Measurements from ENCODE around the gene MAGI2.

The MAGI2 gene

DNA sequence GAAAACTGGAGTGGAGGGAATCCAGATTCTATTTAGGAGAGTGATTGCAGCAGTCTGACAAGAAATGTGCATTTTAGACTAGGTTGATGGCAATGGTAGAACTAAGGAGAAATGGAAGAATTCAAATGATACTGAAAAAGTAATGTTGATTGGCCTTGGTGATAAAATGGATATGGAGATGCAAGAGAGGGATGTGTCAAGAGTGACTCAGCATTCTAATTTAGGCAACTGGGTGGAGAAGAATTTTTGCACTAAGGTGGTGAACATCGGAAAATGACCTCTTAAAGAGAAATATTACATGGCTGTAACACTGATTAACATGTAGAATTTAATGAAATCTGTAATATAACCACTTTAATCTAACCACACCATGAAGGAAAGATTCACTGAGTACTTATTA lies 848.3 kb downstream of the MAGI2 start:
- FAIRE-seq = no peak

GRCh38 chr7:78601728-78602127 lies 851.7 kb downstream of the MAGI2 start:
- FAIRE-seq = no peak

GRCh38 chr7:78594156-78594555 lies 859.3 kb downstream of the MAGI2 start:
- FAIRE-seq = no peak

- no peak for FAIRE-seq
Measured at GRCh38 chr7:78588393-78588792, 865.1 kb downstream of the MAGI2 start.

- FAIRE-seq = no peak
Measured at GRCh38 chr7:78587443-78588044, 865.9 kb downstream of the MAGI2 start.

GRCh38 chr7:78585980-78586379 lies 867.5 kb downstream of the MAGI2 start:
- no peak for FAIRE-seq

DNA sequence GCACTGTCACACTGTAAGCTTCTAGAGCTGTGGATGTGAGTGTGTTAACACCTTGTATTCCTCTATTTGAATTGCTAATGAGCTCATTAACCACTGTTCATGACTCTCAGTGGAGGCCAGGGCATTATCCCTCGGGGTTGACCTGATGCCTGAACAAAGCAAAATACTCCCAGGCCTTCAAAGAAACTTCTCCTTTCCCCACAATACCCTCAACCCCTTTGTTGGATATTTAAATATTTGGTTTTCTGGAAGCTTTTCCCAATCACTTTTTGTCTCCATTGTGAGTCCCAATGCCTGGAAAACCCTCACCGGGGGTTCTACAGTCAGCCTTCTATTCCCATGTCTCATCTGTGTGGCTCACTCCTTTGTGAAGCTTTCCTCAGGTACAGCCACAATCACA lies 874.8 kb downstream of the MAGI2 start:
- FAIRE-seq = no peak

DNA sequence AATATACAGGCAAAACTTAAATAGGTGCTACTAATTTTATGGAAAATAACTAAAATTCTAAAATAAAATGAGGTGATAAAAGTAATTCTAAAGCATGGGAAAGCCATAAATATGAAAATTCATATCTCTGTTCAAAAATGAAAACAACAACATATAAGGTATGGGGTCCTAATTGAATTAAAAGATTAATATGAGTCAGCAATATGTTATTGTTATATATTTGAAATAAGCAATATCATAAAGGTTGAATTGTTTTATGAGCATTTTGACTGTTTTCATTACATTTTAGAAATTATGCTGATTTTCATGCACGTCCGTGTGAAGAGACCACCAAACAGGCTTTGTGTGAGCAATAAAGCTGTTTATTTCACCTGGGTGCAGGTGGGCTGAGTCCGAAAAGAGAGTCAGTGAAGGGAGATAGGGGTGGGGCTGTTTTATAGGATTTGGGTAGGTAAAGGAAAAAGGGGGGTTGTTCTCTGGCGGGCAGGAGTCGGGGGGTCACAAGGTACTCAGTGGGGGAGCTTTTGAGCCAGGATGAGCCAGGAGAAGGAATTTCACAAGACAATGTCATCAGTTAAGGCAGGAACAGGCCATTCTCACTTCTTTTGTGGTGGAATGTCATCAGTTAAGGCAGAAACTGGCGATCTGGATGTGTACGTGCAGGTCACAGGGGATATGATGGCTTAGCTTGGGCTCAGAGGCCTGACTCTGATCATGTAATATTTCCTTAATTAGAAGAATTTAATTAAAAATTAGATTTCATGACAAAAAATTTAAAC lies 876.1 kb downstream of the MAGI2 start:
- peak; percentile 33 for FAIRE-seq

GRCh38 chr7:78576236-78576635 lies 877.2 kb downstream of the MAGI2 start:
- FAIRE-seq = no peak

- FAIRE-seq = no peak
Measured at GRCh38 chr7:78571292-78571691, 882.2 kb downstream of the MAGI2 start.

DNA sequence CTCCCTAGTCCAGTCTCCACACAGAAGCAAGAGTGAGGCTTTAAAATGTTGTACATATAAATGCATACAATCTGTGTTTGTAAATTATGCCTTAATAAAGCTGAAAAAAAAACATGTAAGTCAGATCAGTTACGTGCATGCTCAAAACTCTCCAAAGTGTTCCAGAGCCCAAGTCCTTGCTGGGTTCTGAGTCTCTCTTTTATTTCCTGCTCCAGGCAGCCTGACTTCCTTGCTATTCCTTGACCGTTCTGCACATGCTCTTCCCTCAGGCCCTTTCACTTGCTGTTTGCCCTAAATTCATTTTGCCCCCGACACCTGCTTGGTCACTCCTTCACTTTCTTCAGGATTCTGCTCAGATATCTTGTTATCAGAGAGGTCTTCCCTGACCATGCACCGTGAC lies 884.8 kb downstream of the MAGI2 start:
- no peak for FAIRE-seq

DNA sequence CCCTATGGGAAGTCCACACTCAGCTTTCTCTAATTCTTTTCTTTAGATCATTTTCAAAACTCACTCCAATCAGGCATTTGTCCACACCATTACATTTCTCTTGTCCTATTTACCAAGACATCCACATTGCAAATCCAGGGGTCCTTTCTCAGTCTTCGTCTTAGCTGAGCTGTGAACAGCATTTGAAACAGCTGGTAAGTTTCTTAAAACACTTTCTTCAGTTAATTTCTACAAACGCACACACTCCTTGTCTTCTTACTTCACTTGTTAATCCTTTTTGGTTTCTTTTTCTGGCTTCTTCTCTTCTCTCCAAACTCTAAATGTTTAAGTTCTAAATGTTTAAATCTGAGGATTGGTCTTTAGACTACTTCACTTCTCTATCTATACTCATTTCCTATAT lies 885.6 kb downstream of the MAGI2 start:
- no peak for FAIRE-seq

- FAIRE-seq = no peak
Measured at GRCh38 chr7:78565784-78566183, 887.7 kb downstream of the MAGI2 start.

- no peak for FAIRE-seq
Measured at GRCh38 chr7:78563191-78563590, 890.3 kb downstream of the MAGI2 start.

DNA sequence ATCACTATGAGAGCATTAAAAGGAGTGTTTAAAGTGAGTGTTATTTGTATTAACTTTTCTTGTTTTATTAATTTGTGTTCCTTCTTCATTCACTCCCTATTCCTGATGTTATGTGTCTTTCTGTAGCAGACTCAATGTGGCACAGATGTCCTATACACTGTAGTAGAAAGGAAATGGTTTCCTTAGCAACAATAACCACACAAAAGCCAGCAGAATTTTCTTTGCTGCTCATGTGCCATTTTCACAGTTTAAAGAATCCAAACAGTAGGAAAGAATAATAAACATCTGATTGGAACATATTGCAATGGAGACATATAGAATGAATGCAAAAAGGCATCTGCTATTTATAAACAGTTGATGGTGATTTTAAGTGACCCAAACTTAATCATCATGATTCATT lies 891.3 kb downstream of the MAGI2 start:
- FAIRE-seq = no peak

GRCh38 chr7:78558566-78558965 lies 894.9 kb downstream of the MAGI2 start:
- FAIRE-seq = no peak

GRCh38 chr7:78543976-78544375 lies 909.5 kb downstream of the MAGI2 start:
- FAIRE-seq = no peak

DNA sequence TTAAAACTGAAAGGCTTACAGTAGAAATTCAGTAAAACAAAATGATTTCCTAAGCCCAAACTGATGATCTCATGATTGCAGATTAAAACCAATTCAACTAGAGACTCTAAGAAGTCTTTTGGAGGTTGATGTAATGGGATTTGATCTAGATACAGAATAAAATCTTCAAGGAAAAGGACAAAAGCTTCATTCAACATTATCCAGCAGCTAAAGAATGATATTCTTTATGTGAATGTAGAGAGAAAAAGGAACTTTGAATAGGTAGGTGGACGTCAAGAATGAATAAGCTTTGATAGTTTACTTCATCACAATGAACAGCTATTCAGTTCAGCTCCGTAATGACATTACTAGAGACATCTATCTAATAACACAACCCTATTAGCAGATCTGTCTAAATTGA lies 910.5 kb downstream of the MAGI2 start:
- no peak for FAIRE-seq

GRCh38 chr7:78542541-78542940 lies 910.9 kb downstream of the MAGI2 start:
- no peak for FAIRE-seq

GRCh38 chr7:78539825-78540224 lies 913.6 kb downstream of the MAGI2 start:
- no peak for FAIRE-seq

- no peak for FAIRE-seq
Measured at GRCh38 chr7:78535655-78536054, 917.8 kb downstream of the MAGI2 start.

DNA sequence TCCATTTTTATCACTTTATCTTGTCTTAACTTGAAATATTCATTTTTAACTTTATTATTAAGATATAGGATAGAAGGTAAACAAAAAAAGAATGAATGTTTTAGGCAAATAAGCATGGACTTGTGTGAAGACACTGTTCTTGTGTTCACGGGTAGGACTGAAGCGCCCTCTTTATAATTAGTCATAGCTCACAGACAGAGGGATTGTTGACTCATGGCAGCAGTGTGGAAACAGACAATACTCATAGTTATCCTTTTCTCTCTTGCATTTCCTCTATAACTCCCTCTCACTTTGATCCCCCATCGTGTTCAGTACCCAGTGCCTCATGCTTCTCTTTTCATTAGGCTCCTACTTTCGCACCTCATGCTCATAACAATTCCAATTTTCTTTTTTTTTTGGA lies 923.1 kb downstream of the MAGI2 start:
- no peak for FAIRE-seq

- no peak for FAIRE-seq
Measured at GRCh38 chr7:78529392-78529791, 924.1 kb downstream of the MAGI2 start.

GRCh38 chr7:78528964-78529363 lies 924.5 kb downstream of the MAGI2 start:
- no peak for FAIRE-seq

- no peak for FAIRE-seq
Measured at GRCh38 chr7:78523930-78524329, 929.5 kb downstream of the MAGI2 start.

All from colon (tissue), 2 donors.